GM12878 (cell line): Measurements from ENCODE around the gene PRPS1. TPM values are rescaled to one million over a fixed set of nuclear protein-coding genes. Genes with fewer than 3 reads are reported as not detected.

Experiments used
- ATAC-seq: fragments of 200-7000 bp; cut with Tn5 transposase; 3 replicates; pipeline ENCODE4 v1.9.1; 2020; ENCODE audit warnings: mild to moderate bottlenecking, moderate library complexity
- BruUV-seq: library from RNA; stranded (reverse); fragments of 400-500 nt; replicated peaks from 2 replicates; lab custom pipeline; 2021; lab: Mats Ljungman, UMichigan
- CTCF ChIA-PET: fragments of 300-600 bp; sonication (Branson Sonifier 250); formaldehyde crosslinking; extraction: SDS; loops from one replicate; lab custom pipeline; 2021; ENCODE audit warnings: inconsistent platforms; lab: Yijun Ruan, JAX
- POLR2A ChIA-PET: fragments of 350-600 bp; formaldehyde crosslinking; extraction: SDS; loops from one replicate; lab custom pipeline; 2021; ENCODE audit warnings: inconsistent platforms; lab: Charles Lee
- RAD21 ChIA-PET: fragments of 300-600 bp; sonication (Branson Sonifier 250); formaldehyde crosslinking; loops from one replicate; lab custom pipeline; 2023; ENCODE audit warnings: antibody characterized with exemption; ENCODE audit not compliant: unreplicated experiment; lab: Charles Lee
- SMC1A ChIA-PET: fragments of 300-600 bp; sonication (Branson Sonifier 250); formaldehyde crosslinking; loops from one replicate; lab custom pipeline; 2023; ENCODE audit not compliant: unreplicated experiment, uncharacterized antibody; lab: Charles Lee
- DNase-seq: peaks from one replicate; pipeline ENCODE4 v3.0.0-alpha.2; 2011; ENCODE audit warnings: low read depth, low spot score
- FAIRE-seq: peaks from 3 replicates; lab custom pipeline; 2011; peaks lifted over from hg19 to GRCh38; lab: Jason Lieb, UNC
- H2AFZ ChIP-seq: 2 replicates; pipeline ENCODE4 v1.6.0; 2011; ENCODE audit warnings: low read depth, low read length, control low read depth; ENCODE audit not compliant: control insufficient read depth
- H3K27ac ChIP-seq: 2 replicates; pipeline ENCODE4 v1.5.1; 2011; ENCODE audit warnings: control low read depth; ENCODE audit not compliant: control insufficient read depth, insufficient read depth
- H3K27me3 ChIP-seq, 2 experiments: replicated peaks in 1 of 2; 2 replicates each; pipeline versions ENCODE4 v1.6.0 to v1.6.1; 2011; ENCODE audit warnings: low read length in 1 of 2; ENCODE audit not compliant: control insufficient read depth in 2 of 2, insufficient read depth in 2 of 2
- H3K36me3 ChIP-seq, 2 experiments: 2 replicates each; pipeline ENCODE4 v1.5.1; 2011; ENCODE audit warnings: low read length in 1 of 2; ENCODE audit not compliant: control insufficient read depth in 2 of 2, insufficient read depth in 2 of 2
- H3K4me1 ChIP-seq: 2 replicates; pipeline ENCODE4 v1.6.1; 2011; ENCODE audit warnings: mild to moderate bottlenecking, low read length, moderate library complexity, mixed read lengths; ENCODE audit not compliant: control insufficient read depth, insufficient read depth
- H3K4me2 ChIP-seq: 2 replicates; pipeline ENCODE4 v1.6.0; 2011; ENCODE audit warnings: control low read depth; ENCODE audit not compliant: control insufficient read depth, insufficient read depth
- H3K4me3 ChIP-seq: fragments of 200-600 bp; sonication (generic); 2 replicates; pipeline ENCODE4 v1.5.1; 2016
- H3K79me2 ChIP-seq: 2 replicates; pipeline ENCODE4 v1.6.0; 2011; ENCODE audit warnings: low read length; ENCODE audit not compliant: control insufficient read depth, insufficient read depth
- H3K9ac ChIP-seq: 2 replicates; pipeline ENCODE4 v1.8.0; 2011; ENCODE audit warnings: low read length, control low read depth, mixed read lengths; ENCODE audit not compliant: control insufficient read depth, insufficient read depth
- H3K9me3 ChIP-seq: replicated peaks from 3 replicates; pipeline ENCODE4 v1.5.1; 2011; ENCODE audit warnings: mild to moderate bottlenecking, low read length; ENCODE audit not compliant: control insufficient read depth, insufficient read depth
- H4K20me1 ChIP-seq: 2 replicates; pipeline ENCODE4 v1.6.0; 2011; ENCODE audit not compliant: control insufficient read depth, insufficient read depth
- CREM ChIP-seq: IDR thresholded peaks from 2 replicates; pipeline ENCODE4 v1.6.1; 2014; ENCODE audit warnings: antibody characterized with exemption, low read depth
- EED ChIP-seq: sonication (generic); IDR thresholded peaks from 2 replicates; pipeline ENCODE4 v1.6.1; 2016; ENCODE audit warnings: antibody characterized with exemption, low read depth
- EGR1 ChIP-seq, 2 experiments: IDR thresholded peaks; 1 replicate in 1 of 2; 2 replicates in 1 of 2; pipeline ENCODE4 v1.6.1; 2011 to 2012; ENCODE audit warnings: low read depth in 2 of 2, low read length in 2 of 2, borderline replicate concordance in 1 of 2, mild to moderate bottlenecking in 1 of 2, moderate library complexity in 1 of 2
- HDGF ChIP-seq: fragments of 450-650 bp; IDR thresholded peaks from 2 replicates; pipeline ENCODE4 v1.6.1; 2016; ENCODE audit warnings: antibody characterized with exemption
- JUND ChIP-seq: IDR thresholded peaks from 2 replicates; pipeline ENCODE4 v1.6.1; 2012; ENCODE audit warnings: low read depth, mild to moderate bottlenecking, low read length, improper control_type of control experiment, moderate library complexity
- NFXL1 ChIP-seq: fragments of 450-650 bp; IDR thresholded peaks from 2 replicates; pipeline ENCODE4 v1.6.1; 2017; ENCODE audit warnings: antibody characterized with exemption, mild to moderate bottlenecking, borderline replicate concordance
- PAX5 ChIP-seq: IDR thresholded peaks from 2 replicates; pipeline ENCODE4 v1.6.1; 2011; ENCODE audit warnings: low read depth, low read length, borderline replicate concordance
- STAT1 ChIP-seq: fragments of 450-650 bp; conservative IDR thresholded peaks from 2 replicates; pipeline ENCODE4 v1.6.1; 2014; ENCODE audit warnings: antibody characterized with exemption, mild to moderate bottlenecking
- ZZZ3 ChIP-seq: IDR thresholded peaks from 2 replicates; pipeline ENCODE4 v1.6.1; 2011; ENCODE audit warnings: low read depth; ENCODE audit not compliant: control insufficient read depth, insufficient read length
- WGBS: methylation state at CpG from one replicate; pipeline ENCODE4 v1.1.6; 2016; ENCODE audit warnings: low lambda C conversion rate; ENCODE audit not compliant: insufficient replicate concordance, insufficient coverage; ENCODE audit errors: missing lambda C conversion rate; 5-methylcytosine and 5-hydroxymethylcytosine counted together
- in situ Hi-C: fragments of 300-500 bp; cut with MboI; formaldehyde crosslinking; loops from 9 replicates; pipeline ENCODE4 v1.14.3; 2018; ENCODE audit warnings: mixed read lengths
- intact Hi-C: fragments of 100-400 bp; cut with micrococcal nuclease; formaldehyde crosslinking; loops from one replicate; pipeline ENCODE4 v1.14.2; 2022; ENCODE audit not compliant: unreplicated experiment
- polyA plus RNA-seq, 11 experiments: library from polyadenylated mRNA; depleted of rRNA in 4 of 11; unstranded in 6 of 11; stranded (reverse) in 5 of 11; fragments of >200 nt; fragmentation: Nextera tagmentation in 4 of 11; fragmentation: Illumina TruSeq in 1 of 11; extraction: Ambion mirVana in 4 of 11; extraction: Trizol in 1 of 11; gene quantifications; 1 replicate in 1 of 11; 2 replicates in 10 of 11; pipeline versions ENCODE4 v1.2.1 to v1.2.3, GENCODE V29; 2011 to 2016; ENCODE audit warnings: inconsistent platforms in 2 of 11, missing spikeins in 2 of 11, low read depth in 1 of 11
- total RNA-seq, 4 experiments: library from RNA; depleted of rRNA in 3 of 4; stranded (reverse); fragments of >200 nt in 3 of 4; fragmentation: Illumina TruSeq in 1 of 4; extraction: Trizol in 1 of 4; gene quantifications; 2 replicates each; pipeline versions ENCODE4 v1.2.1 to v1.2.3, GENCODE V29; 2013 to 2021
- TF ChIP-seq, protein P1 (sequence below): fragments of 150-350 bp; IDR thresholded peaks from 2 replicates; pipeline ENCODE4 v1.6.1; 2016; ENCODE audit warnings: low read depth, low read length
- TF ChIP-seq, protein P2 (sequence below): IDR thresholded peaks from 2 replicates; pipeline ENCODE4 v1.6.1; 2011; ENCODE audit warnings: low read depth, low read length, improper control_type of control experiment, borderline replicate concordance
- TF ChIP-seq, protein P3 (sequence below): IDR thresholded peaks from 2 replicates; pipeline ENCODE4 v1.6.1; 2012; ENCODE audit warnings: low read length, inconsistent platforms
- TF ChIP-seq, protein P4 (sequence below): fragments of 450-650 bp; IDR thresholded peaks from 2 replicates; pipeline ENCODE4 v1.6.1; 2017; ENCODE audit warnings: mild to moderate bottlenecking, moderate library complexity

The PRPS1 gene
- total and polyA plus RNA-seq, 10 of the 15 experiments (the other 5 are each of a cell fraction or from before 2014, with no cell fraction given) = 26.5 to 86.5 (median 61.1) TPM

DNA sequence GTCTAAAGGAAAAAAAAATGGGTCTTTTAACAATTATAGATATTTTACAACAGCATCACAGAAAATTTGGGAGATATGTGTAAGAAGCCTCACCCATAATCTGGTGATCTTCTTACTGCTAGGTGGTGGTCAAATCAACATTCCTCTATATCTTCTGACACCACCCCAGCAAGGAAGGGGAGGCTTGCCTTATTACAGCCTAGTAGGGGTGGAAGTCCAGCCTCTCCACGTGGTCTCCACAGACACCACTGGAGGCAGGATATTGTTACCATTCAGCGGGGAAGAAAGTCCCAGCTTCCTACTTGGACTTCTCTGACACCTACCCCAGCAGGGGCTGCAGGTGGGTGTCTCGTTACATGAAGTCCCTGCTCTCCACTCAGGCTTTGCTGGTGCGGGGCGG, 28.7 kb downstream of the PRPS1 start:
- BruUV-seq = no TSS peak
- Histone ChIP-seq H4K20me1 (no peaks in the 10 kb centered on the region), H3K27me3 (no peaks in the 10 kb centered on the region), H3K79me2 (no peaks in the 10 kb centered on the region), H3K9ac (no peak overlapping the region), H3K4me1 (no peaks in the 10 kb centered on the region), H3K4me2 (no peak overlapping the region), H3K4me3 (no peak overlapping the region), H3K36me3 (no peaks in the 10 kb centered on the region), H2AFZ (no peak overlapping the region), H3K27ac (no peak overlapping the region), H3K9me3 (no peaks in the 10 kb centered on the region)
- ATAC-seq = no peak
- no peak for FAIRE-seq
- WGBS = 59% methylated on average over 5 of the region's 5 CpGs
- ChIA-PET POLR2A (interaction anchor here (0.6 to 1.2 kb wide), 2 partner anchors 120 to 124 kb away, joined by 5 to 8 read pairs; partner anchors contain the start of gene NCBP2L), RAD21 (interaction anchor here (1.1 to 6.8 kb wide), 2 partner anchors 15 to 120 kb away, joined by 3 to 119 read pairs; partner anchors contain the start of genes NCBP2L and TSC22D3), SMC1A (interaction anchor here (2.0 to 15.8 kb wide), 3 partner anchors 12 to 121 kb away, joined by 6 to 149 read pairs (median 10); partner anchors contain the start of genes NCBP2L and TSC22D3), CTCF (interaction anchor here (0.7 to 15.9 kb wide), 11 partner anchors 11 to 759 kb away, joined by 3 to 289 read pairs (median 12); partner anchors contain the start of genes NCBP2L, PRPS1 and TSC22D3)
- no peak for DNase-seq
- in situ Hi-C loops (no loop called here), intact Hi-C loops (loop anchor here (5.0 kb wide), 1 partner anchor 50 kb away; no protein-coding TSS in a partner anchor)
- TF ChIP-seq, protein P1, sequence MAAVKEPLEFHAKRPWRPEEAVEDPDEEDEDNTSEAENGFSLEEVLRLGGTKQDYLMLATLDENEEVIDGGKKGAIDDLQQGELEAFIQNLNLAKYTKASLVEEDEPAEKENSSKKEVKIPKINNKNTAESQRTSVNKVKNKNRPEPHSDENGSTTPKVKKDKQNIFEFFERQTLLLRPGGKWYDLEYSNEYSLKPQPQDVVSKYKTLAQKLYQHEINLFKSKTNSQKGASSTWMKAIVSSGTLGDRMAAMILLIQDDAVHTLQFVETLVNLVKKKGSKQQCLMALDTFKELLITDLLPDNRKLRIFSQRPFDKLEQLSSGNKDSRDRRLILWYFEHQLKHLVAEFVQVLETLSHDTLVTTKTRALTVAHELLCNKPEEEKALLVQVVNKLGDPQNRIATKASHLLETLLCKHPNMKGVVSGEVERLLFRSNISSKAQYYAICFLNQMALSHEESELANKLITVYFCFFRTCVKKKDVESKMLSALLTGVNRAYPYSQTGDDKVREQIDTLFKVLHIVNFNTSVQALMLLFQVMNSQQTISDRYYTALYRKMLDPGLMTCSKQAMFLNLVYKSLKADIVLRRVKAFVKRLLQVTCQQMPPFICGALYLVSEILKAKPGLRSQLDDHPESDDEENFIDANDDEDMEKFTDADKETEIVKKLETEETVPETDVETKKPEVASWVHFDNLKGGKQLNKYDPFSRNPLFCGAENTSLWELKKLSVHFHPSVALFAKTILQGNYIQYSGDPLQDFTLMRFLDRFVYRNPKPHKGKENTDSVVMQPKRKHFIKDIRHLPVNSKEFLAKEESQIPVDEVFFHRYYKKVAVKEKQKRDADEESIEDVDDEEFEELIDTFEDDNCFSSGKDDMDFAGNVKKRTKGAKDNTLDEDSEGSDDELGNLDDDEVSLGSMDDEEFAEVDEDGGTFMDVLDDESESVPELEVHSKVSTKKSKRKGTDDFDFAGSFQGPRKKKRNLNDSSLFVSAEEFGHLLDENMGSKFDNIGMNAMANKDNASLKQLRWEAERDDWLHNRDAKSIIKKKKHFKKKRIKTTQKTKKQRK = no peak
- no peak for TF ChIP-seq STAT1
- no peak for TF ChIP-seq PAX5
- no peak for TF ChIP-seq HDGF
- no peak for TF ChIP-seq EGR1 (IDR thresholded peaks at IDR 0.05; ENCODE audit: borderline replicate concordance in 1 of 2, low read depth in 2 of 2, low read length in 2 of 2)
- TF ChIP-seq, protein P2, sequence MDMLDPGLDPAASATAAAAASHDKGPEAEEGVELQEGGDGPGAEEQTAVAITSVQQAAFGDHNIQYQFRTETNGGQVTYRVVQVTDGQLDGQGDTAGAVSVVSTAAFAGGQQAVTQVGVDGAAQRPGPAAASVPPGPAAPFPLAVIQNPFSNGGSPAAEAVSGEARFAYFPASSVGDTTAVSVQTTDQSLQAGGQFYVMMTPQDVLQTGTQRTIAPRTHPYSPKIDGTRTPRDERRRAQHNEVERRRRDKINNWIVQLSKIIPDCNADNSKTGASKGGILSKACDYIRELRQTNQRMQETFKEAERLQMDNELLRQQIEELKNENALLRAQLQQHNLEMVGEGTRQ = no peak
- TF ChIP-seq ZZZ3 = no peak
- no peak for TF ChIP-seq CREM
- no peak for TF ChIP-seq JUND
- TF ChIP-seq, protein P3, sequence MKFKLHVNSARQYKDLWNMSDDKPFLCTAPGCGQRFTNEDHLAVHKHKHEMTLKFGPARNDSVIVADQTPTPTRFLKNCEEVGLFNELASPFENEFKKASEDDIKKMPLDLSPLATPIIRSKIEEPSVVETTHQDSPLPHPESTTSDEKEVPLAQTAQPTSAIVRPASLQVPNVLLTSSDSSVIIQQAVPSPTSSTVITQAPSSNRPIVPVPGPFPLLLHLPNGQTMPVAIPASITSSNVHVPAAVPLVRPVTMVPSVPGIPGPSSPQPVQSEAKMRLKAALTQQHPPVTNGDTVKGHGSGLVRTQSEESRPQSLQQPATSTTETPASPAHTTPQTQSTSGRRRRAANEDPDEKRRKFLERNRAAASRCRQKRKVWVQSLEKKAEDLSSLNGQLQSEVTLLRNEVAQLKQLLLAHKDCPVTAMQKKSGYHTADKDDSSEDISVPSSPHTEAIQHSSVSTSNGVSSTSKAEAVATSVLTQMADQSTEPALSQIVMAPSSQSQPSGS = no peak
- no peak for TF ChIP-seq NFXL1
- no peak for TF ChIP-seq EED
- TF ChIP-seq, protein P4, sequence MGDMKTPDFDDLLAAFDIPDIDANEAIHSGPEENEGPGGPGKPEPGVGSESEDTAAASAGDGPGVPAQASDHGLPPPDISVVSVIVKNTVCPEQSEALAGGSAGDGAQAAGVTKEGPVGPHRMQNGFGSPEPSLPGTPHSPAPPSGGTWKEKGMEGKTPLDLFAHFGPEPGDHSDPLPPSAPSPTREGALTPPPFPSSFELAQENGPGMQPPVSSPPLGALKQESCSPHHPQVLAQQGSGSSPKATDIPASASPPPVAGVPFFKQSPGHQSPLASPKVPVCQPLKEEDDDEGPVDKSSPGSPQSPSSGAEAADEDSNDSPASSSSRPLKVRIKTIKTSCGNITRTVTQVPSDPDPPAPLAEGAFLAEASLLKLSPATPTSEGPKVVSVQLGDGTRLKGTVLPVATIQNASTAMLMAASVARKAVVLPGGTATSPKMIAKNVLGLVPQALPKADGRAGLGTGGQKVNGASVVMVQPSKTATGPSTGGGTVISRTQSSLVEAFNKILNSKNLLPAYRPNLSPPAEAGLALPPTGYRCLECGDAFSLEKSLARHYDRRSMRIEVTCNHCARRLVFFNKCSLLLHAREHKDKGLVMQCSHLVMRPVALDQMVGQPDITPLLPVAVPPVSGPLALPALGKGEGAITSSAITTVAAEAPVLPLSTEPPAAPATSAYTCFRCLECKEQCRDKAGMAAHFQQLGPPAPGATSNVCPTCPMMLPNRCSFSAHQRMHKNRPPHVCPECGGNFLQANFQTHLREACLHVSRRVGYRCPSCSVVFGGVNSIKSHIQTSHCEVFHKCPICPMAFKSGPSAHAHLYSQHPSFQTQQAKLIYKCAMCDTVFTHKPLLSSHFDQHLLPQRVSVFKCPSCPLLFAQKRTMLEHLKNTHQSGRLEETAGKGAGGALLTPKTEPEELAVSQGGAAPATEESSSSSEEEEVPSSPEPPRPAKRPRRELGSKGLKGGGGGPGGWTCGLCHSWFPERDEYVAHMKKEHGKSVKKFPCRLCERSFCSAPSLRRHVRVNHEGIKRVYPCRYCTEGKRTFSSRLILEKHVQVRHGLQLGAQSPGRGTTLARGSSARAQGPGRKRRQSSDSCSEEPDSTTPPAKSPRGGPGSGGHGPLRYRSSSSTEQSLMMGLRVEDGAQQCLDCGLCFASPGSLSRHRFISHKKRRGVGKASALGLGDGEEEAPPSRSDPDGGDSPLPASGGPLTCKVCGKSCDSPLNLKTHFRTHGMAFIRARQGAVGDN = no peak
